GM19238 (cell line): Measurements from ENCODE around the gene AKR1C4.
"Not testable (repeated sequence)": the region's sequence is repeated elsewhere in the genome, so short reads cannot be mapped to it uniquely, and the experiment has no call there.

ENCODE experiments used
- DNase-seq: peaks from one replicate; pipeline ENCODE4 v3.0.0; 2011; ENCODE audit warnings: low spot score; ENCODE audit not compliant: insufficient read length

The AKR1C4 gene

DNA sequence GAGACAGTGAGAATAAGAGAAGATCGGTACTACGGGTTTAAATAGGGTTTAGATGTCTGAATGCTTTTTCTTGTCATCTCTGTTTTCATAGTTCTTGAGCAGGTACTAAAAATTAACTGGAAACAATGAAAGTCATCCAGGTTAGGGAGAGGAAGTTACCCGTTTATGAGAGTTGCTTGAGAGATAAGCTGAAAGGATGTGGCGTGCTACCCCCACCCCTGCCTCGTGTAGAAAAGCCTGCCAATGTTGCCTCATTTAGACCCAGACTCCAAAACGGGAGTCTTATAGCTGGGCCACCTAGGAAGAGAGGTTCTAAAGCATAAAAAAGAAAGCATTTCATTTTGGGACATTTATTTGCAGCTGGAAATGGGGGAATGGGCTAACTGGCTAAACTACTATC is 10.2 kb downstream of the AKR1C4 start:
- DNase-seq, result no peak

DNA sequence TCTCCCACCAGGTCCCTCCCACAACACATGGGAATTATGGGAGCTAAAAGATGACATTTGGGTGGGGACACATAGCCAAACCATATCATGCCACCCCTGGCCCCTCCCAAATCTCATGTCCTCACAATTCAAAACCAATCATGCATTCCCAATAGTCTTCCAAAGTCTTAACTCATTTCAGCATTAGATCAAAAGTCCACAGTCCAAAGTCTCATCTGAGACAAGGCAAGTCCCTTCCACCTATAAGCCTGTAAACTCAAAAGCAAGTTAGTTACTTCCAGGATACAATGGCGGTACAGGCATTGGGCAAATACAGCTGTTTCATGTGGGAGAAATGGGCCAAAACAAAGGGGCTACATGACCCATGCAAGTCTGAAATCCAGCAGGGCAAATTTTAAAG is 13.1 kb downstream of the AKR1C4 start:
- not testable (repeated sequence) for DNase-seq

DNA sequence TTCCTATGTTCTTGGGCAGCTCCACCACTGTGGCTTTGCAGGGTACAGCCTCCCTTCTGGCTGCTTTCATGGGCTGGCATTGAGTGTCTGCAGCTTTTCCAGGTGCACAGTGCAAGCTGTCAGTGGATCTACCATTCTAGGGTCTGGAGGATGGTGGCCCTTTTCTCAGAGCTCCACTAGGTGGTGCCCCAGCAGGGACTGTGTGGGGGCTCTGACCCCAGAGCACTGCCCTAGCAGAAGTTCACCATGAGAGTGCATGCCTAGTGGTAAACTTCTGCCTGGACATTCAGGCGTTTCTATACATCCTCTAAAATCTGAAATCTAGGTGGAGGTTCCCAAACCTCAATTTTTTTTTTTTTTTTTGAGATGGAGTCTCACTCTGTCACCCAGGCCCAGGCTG is 13.6 kb downstream of the AKR1C4 start:
- DNase-seq, result not testable (repeated sequence)

DNA sequence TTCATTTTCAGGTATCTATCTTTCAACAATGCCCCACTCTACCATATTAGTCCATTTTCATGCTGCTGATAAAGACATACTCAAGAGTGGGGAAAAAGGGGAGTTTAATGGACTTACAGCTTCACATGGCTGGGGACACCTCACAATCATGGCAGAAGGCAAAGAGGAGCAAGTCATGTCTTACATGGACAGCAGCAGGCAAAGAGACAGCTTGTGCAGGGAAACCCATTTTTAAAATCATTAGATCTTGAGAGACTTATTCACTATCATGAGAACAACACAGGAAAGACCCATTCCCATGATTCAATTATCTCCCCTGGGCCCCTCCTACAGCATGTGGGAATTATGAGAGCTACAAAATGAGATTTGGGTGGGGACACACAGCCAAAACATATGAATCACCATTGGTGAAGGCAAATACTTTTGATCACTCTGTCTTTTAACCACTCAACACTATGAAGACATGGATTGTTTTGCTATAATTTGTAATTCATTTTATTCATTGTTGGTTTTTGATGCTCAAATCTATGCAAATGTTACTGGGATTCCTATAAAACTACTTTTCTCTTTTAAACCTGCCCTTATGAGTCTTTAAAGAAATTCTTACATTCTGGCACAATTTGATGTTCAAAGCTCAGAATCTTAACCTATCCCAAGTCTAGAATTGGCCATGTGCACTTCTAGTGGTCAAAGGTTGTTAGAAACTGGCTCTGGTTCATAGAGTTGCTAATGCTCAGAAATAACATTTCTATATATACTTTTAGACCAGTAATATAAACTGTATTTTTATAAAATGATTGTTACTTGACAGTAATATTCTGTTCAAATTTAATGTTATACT is 15.3 kb downstream of the AKR1C4 start:
- DNase-seq, result no peak

DNA sequence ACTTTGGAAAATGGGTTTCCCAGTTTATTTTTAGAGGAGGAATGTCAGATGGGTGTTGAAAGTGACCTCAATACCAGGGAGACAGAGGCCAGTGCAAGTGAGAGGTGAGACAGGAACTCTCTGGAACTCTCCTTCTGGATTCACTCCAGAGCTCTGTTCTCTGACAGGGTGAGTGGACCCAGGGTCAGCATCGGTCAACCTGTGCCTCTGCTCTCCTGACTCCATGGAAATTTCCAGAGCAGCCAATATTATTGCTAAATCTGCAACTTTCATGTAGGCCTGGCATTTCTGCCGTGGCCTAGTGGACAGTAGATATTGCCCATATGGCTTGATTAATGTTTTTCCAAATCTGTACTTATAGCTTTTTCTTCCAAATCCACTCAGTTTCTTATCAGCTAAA is 20.2 kb downstream of the AKR1C4 start:
- no peak for DNase-seq

DNA sequence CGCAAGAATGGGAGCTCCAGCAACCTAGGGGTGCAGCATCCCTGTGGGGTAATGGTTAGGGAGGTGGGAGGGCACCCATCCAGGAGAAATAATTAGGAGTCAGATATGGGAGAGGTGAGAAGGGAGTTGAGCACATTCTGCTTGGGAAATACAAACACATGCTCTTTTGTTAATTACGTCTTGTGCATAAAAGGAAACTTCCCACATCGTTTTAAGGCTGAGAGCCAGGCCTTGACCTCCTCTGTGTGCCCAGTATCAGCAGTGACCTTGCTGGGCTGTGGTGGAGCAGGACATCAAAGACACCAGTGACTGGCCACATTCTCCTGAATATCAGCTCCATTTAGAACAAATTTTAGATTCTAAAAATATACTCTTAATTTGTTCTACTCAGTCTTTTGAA is 22.6 kb downstream of the AKR1C4 start:
- DNase-seq, result no peak

DNA sequence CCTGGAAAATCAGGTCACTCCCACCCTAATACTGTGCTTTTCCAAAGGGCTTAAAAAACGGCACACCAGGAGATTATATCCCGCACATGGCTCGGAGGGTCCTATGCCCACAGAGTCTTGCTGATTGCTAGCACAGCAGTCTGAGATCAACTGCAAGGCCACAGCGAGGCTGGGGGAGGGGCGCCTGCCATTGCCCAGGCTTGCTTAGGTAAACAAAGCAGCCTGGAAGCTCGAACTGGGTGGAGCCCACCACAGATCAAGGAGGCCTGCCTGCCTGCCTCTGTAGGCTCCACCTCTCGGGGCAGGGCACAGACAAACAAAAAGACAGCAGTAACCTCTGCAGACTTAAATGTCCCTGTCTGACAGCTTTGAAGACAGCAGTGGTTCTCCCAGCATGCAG is 26.3 kb downstream of the AKR1C4 start:
- DNase-seq, result not testable (repeated sequence)

DNA sequence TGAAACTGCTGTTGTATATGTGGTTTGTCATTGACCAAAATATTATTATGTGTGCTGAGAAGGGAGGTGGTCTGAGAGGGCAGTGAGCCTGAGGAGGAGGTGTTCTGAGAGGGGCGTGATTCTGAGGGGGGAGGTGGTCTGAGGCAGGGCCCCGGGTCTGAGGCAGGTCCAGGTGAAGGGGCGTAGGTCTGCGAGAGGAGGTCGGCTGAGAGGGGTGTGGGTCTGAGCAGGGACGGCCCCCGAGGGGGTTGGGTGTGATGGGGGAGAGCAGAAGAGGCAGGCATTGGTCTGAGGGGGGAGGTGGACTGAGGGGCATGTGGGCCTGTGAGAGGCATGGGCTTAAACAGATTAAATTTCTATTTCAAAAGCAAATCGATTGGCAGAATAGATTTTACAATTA is 32.4 kb downstream of the AKR1C4 start:
- no peak for DNase-seq

DNA sequence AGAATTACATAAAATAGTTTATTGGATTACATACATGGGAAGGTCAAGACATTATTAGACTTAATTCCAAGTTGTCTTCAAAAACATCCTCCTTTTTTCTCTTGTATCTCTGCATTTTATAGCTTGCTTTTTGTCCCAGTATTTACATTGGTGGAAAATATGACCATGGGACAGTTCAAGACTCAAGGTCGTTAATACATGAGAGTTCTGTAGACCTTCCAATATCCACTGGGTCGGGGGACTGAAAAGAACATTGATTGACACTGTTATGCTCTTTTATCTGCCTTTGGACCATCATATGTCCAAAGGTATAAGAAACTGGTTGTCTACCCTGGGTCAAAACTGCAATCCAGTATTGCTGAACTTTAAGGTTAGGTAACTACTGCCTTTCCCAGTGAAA is 36.7 kb downstream of the AKR1C4 start:
- DNase-seq, result no peak

DNA sequence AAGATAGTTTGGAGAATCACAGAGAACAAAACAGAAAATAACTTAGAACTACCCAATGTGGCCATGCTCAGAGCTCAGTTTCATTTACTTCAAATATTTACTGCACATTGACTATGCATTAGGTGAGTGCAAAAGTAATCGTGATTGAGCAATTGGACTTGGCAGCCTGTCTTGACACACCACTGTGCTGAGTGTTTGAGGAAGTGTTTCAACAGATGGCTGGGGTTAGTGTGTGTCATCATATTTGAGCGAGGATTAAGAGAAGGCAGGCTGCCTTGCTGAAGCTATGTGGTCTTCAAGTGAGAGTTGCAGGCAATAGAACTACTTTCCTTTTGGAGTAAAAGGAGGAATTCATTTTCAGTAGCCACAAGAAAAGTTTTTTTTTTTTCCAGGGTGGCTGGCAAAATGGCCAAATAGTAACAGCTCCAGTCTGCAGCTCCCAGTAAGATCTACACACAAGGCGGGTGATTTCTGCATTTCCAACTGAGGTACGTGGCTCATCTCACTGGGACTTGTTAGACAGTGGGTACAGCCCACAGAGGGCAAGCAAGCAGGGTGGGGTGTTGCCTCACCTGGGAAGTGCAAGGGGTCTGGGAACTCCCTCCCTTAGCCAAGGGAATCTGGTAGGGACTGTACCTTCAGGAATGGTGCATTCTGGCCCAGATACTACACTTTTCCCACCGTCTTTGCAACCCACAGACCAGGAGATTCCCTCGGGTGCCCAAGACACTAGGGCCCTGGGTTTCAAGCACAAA is 37.6 kb downstream of the AKR1C4 start:
- DNase-seq, result no peak

DNA sequence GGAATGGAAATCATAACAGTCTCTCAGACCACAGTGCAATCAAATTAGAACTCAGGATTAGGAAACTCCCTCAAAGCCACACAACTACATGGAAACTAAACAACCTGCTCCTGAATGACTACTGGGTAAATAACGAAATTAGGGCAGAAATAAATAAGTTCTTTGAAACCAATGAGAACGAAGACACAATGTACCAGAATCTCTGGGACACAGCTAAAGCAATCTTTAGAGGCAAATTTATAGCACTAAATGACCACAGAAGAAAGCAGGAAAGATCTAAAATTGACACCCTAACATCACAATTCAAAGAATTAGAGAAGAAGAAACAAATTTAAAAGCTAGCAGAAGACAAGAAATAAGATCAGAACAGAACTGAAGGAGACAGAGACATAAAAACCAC is 40.9 kb downstream of the AKR1C4 start:
- not testable (repeated sequence) for DNase-seq

DNA sequence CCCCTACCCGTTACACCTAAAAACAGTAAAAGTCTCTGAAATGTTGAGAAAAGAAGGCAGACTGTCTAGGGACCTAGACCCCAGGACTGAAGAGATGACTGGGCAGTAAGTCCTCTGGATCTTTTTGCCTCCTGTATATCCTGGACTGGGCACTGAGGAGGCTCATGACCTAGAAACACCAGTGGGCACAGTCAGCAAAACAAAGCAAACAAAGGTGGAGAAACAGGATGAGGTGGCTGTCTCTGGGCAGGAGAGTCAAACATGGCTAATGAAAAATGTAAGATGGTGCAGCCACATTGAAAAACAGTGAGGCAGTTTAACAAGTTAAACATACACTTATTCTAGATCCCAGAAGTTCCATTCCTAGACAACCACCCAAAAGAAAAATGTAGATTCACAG is 45.9 kb downstream of the AKR1C4 start:
- DNase-seq, result no peak

DNA sequence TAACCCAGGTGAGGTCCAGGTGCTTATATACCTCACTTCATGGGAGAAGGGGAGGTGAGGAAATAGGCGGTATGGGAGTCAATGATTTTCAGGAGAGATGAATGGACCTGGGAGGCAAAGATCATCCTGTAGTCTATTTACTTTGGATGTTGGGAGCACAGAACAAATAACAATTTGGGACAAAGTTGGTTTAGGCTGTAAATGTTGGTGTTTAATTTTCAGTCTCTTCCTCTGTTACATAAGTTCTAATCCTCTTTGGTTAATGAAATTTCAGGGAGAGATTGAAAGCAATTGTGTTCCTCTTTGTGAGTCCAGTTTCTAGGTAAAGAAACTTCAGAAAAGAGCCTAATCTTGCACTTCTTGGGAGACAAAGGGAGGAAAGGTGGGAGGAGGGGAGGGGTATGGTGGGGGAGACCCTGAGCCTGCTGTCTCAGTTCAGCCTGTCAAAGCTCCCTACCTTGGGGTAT is 46.9 kb downstream of the AKR1C4 start:
- DNase-seq, result no peak

DNA sequence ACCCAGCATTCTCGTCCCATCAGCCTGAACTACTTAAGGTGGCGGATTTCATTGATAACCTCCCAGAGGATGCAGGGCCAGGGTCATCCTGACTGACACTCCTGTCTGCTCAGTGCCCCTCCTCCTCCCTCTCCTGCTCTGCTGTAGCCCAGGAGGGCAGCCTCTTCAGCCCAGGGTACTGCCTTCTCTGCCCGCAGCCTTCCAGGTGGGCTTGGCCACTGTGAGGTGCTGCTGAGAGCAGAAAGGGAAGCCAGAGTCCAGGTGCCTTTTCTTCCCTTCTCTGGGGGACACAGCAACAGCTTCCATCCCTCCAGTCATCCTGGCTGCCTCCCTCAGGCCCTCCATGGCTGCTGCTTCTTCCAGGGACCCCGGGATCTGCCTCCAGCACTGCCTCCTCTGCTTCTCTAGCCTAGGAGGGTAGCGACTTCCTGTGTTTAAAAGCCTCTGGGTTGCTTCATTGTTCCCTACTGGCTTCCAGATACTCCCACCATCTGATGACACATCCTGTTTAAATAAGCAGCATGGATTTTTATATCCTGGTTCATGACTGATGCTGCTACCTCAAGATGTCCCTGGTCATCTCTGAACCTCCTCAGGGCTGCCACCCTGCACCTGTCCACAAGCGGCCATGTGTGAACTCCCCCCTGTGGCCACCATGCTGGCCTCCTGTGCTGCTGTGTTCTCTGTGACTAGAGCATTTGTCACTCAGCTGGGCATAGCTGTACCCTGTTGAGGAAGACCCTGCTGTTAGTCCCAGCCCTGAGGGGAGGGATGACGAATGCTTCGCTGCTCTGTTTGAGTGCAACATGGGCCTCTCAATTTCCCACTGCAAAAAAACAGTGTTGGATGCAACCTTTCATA is 55.8 kb downstream of the AKR1C4 start:
- no peak for DNase-seq

DNA sequence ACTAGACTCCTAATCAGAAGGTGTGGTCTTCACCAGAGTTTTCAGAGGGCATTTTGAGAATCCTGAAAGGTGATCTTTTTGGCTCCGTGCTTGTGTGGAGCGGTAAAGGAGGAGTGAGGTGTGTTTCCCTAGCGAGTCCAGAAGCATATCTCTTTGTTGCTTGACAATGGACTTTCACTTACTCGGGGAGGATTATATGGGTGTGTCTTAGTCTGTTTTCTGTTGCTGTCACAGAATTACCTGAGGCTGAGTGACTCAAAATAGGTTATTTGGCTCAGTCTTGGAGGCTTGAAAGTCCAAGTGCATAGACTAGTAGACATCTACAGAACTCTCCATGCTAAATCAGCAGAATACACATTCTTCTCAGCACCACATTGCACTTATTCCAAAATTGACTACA is 57.9 kb downstream of the AKR1C4 start:
- no peak for DNase-seq

DNA sequence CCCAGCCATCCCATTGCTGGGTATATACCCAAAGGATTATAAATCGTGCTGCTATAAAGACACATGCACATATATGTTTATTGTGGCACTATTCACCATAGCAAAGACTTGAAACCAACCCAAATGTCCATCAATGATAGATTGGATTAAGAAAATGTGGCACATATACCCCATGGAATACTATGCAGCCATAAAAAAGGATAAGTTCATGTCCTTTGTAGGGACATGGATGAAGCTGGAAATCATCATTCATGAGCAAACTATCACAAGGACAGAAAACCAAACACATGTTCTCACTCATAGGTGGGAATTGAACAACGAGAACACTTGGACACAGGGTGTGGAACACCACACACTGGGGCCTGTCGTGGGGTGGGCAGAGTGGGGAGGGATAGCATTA is 61.1 kb downstream of the AKR1C4 start:
- not testable (repeated sequence) for DNase-seq

DNA sequence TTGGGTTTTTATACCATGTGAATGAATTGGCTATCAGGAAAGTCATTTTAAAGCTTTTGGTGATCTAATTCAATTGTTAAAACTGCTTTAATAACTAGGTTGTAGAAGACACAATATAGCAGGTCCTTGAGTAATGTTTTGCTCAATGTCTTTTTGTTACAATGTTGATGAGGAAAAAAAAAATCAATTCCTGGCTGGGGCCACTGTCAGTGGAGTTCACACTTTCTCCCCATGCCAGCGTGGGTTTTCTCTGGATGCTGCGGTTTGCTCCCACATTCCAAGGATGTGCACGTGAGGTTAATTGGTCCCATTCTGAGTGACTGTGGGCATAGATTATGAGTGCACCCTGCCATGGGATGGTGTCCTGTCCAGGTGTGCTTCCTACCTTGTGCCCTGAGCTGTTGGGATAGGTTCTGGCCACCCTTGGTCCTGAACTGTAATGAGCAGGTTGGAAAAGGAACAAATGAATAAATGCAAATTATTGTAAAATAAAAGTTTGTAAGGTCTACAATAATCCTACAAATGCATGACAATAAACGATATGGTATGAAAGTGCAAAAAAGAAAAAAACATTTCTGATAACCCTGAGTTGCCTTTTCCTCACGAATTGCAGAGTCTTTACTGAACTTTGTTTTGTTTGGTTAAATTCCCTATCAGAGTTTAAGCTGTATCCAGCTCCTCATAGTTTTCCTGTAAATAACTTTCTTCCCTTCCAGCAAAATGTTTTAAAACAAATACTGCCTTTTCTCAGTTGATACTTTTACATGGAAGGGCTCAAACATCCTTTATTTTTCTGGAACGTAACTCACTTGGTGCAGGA is 62.7 kb downstream of the AKR1C4 start:
- no peak for DNase-seq

DNA sequence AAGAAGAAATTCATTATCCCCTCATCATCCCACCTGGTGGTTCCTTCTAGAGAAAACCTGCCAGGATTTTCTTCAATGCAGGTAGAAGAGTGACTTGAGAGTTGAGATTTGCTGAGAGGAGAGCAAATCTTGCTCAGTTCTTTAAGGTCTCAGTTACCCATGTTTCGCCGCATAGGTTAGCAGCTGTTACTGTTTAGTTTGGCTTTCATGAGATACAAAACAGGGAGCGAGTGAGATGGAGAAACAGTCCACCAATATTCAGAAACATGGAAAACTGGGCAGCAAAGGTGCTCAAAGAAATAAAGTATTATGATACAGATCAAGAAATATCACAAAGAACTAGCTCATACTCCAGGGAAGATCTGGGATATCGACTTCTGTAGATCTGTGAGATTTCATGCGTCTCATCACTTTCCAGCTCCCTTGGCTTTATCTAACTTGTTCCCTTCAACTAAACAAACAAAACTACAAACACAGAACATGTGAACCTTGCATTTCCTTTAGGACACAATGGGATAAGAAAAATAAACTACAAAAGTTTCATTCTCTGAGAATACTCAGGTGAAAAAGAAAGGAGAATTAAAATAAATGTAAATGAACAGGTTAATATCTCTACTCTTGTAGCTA is 63.4 kb downstream of the AKR1C4 start:
- no peak for DNase-seq

DNA sequence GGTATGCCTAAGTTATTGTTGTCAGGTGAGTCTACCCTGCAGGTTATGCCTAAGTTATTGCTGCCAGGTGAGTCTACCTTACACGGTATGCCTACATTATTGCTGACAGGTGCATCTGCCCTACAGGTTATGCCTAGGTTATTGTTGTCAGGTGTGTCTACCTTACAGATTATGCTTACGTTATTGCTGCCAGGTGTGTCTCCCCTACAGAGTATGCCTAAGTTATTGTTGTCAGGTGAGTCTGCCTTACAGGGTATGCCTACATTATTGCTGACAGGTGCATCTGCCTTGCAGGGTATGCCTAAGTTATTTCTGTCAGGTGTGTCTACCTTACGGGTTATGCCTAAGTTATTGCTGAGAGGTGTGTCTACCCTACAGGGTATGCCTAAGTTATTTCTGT is 64.2 kb downstream of the AKR1C4 start:
- DNase-seq, result no peak

DNA sequence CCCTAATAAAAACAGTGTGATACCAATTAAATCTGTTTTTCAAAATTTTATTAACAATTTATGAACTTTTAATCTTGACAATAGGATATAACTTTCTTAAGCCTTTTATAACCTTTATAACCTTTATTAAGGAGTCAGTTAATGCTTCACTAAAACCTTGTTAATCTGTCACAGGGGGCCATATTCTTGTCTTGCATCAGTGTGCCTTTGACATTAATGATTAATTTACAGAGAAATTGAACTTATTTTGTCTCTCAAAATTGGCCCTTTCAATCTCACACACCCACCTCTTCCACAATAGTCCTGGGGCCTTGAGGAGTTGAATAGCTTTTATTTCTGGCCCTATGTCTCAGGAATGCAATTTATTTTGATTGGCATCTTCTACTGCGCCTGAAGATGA is 68.5 kb downstream of the AKR1C4 start:
- no peak for DNase-seq
